Adrenal gland (tissue), 12 donors: ENCODE results near the gene SPR. TPM values are rescaled to one million over a fixed set of nuclear protein-coding genes. Genes with fewer than 3 reads are reported as not detected.

Source experiments
- DNase-seq, 7 donors: peaks; one replicate each; pipeline ENCODE4 v3.0.0-alpha.2; 2019 to 2020
- H3K27ac ChIP-seq, 5 donors: fragments of 200-600 bp; sonication (generic) in 4 of 5; 1 replicate in 3 of 5; 2 replicates in 2 of 5; pipeline versions ENCODE4 v1.5.1 to v1.8.0; 2016 to 2020; ENCODE audit warnings: mild to moderate bottlenecking in 1 of 5
- H3K27me3 ChIP-seq: fragments of 200-600 bp; 2 replicates; pipeline ENCODE4 v1.8.0; 2021
- H3K36me3 ChIP-seq, 2 donors: fragments of 200-600 bp; replicated peaks in 1 of 2; 1 replicate in 1 of 2; 2 replicates in 1 of 2; pipeline versions ENCODE4 v1.5.1 to v1.8.0; 2018 to 2022
- H3K4me1 ChIP-seq, 2 donors: fragments of 200-600 bp; replicated peaks in 1 of 2; 1 replicate in 1 of 2; 2 replicates in 1 of 2; pipeline versions ENCODE4 v1.5.1 to v1.8.0; 2018 to 2021
- H3K4me3 ChIP-seq, 4 donors: fragments of 200-600 bp; sonication (generic) in 3 of 4; one replicate each; pipeline ENCODE4 v1.5.1; 2016 to 2018
- H3K9me3 ChIP-seq, 3 donors: fragments of 200-600 bp; sonication (generic) in 1 of 3; replicated peaks in 1 of 3; 1 replicate in 2 of 3; 2 replicates in 1 of 3; pipeline versions ENCODE4 v1.5.1 to v1.8.0; 2016 to 2021
- POLR2A ChIP-seq, 2 donors: fragments of 450-650 bp; IDR thresholded peaks; one replicate each; pipeline ENCODE4 v1.6.1; 2017; ENCODE audit warnings: antibody characterized with exemption in 2 of 2, mild to moderate bottlenecking in 2 of 2, moderate library complexity in 1 of 2
- WGBS, 4 donors: extraction: QIAGEN DNeasy Blood & Tissue Kit in 2 of 4; methylation state at CpG; one replicate each; pipeline versions ENCODE4 v1.1.5 to v1.1.7; 2013 to 2017; 5-methylcytosine and 5-hydroxymethylcytosine counted together
- intact Hi-C, 2 donors: fragments of 100-400 bp; cut with DNase I; formaldehyde crosslinking; loops; one replicate each; pipeline versions ENCODE4 v1.14.1 to v1.15.0; 2022 to 2023
- polyA plus RNA-seq, 3 donors: library from polyadenylated mRNA; stranded (reverse); fragments of 200-250 nt in 2 of 3; fragments of 350-450 nt in 1 of 3; fragmentation: Illumina TruSeq in 1 of 3; extraction: RNeasy Lipid Tissue Mini Kit (QIAGEN cat#74804) in 1 of 3; gene quantifications; one replicate each; pipeline ENCODE4 v1.2.3, GENCODE V29; 2013 to 2014
- total RNA-seq, 9 donors: library from RNA; depleted of rRNA in 4 of 9; stranded (reverse); fragments of >200 nt in 4 of 9; fragments of 120-200 nt in 1 of 9; fragmentation: NEBNext Ultra II Directional in 1 of 9; extraction: Animal tissue kit (Norgen Biotek cat#: 25700) in 1 of 9; gene quantifications; one replicate each; pipeline versions ENCODE4 v1.1.0 to v1.2.4, GENCODE V29; 2013 to 2023
- TF ChIP-seq, protein P1 (sequence below), 6 experiments: fragments of 450-650 bp in 4 of 6; fragments of 200-600 bp in 2 of 6; sonication (generic) in 1 of 6; IDR thresholded peaks; 1 replicate in 5 of 6; 2 replicates in 1 of 6; pipeline versions ENCODE4 v1.5.1 to v1.8.0; 2016 to 2021; ENCODE audit warnings: antibody characterized with exemption in 6 of 6, mild to moderate bottlenecking in 2 of 6, moderate library complexity in 1 of 6
- donor health status: healthy with polysubstance abuse.
- donor health status: Bipolar disorder and iron deficiency.
- donor health status: DM: yes; HTN: yes; CAD: no.
- donor health status: DM: no; HTN: no; CAD: no.
- donor health status: DM: no; HTN: no; CAD: no.
- donor health status: DM: yes; HTN: yes; CAD: no.

SPR gene
- total and polyA plus RNA-seq, 12 donors, result 33.7 to 116 (median 67.3) TPM

DNA sequence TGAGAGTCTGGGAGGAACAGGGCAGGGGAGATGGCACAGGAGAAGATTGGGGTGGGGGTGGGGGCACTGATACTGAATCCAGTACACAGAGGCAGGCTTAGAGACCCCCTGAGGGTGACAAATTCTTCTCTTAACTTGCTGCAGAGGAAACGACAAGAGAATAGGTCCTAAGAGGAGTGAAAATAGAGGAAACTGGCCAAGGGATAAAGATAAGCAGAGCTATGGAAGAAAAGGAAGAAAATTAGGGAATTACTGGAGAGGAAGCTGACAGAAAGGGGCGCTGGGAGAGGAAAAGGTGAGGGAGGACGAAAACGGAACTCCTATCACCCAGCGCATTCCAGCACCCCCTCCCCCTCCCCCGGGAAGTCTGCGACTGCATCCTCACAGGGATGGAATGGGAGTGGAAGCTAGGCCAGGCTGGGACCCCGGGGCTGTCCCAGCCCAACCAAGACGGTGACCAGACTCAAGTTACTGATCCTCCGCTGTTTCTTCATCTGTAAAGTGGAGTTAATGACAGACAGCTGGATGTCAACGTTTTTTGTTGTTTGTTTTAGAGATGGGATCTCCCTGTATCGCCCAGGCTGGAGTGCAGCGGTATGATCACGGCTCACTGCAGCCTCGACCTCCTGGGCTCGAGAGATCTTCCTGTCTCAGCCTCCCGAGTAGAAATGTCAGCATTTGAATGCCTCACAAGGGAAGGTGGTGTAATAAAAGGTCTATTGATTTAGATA is 27.5 kb downstream of the SPR start:
- 6 to 13% (median 9%) methylated on average over 17 of the region's 17 CpGs for WGBS, 4 donors
- TF ChIP-seq, protein P1, sequence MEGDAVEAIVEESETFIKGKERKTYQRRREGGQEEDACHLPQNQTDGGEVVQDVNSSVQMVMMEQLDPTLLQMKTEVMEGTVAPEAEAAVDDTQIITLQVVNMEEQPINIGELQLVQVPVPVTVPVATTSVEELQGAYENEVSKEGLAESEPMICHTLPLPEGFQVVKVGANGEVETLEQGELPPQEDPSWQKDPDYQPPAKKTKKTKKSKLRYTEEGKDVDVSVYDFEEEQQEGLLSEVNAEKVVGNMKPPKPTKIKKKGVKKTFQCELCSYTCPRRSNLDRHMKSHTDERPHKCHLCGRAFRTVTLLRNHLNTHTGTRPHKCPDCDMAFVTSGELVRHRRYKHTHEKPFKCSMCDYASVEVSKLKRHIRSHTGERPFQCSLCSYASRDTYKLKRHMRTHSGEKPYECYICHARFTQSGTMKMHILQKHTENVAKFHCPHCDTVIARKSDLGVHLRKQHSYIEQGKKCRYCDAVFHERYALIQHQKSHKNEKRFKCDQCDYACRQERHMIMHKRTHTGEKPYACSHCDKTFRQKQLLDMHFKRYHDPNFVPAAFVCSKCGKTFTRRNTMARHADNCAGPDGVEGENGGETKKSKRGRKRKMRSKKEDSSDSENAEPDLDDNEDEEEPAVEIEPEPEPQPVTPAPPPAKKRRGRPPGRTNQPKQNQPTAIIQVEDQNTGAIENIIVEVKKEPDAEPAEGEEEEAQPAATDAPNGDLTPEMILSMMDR (IDR thresholded peaks at IDR 0.05), result no peak
- TF ChIP-seq POLR2A (IDR thresholded peaks at IDR 0.05), result no peak

DNA sequence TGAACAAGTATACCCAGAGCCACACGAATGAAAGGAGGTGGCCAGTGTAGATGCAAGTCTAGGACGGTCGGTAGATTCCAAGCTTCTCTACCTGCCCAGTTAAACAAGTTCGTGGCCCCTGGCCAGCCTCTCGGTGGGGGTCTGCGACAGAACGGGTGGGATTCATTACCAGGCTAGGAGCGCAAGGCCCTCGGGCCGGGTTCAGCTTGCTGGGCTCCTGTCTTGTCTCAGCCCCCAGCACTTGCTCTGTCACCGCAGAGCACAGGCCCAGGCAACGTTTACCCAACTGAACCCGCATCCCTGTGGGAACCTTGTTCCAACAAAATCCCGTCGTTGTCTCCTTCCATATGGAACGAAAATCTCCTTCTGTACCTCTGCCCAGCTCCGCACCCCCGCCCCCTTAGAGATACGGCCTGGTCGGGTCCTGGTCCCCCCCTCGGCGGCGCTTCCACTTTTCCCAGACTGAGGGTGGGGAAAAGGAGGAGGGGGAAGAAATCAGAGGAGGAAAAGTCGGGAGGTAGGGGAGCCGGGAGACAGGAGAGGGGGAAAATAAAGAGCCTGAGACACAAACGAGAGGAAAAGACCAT is 28.2 kb downstream of the SPR start:
- 4 to 6% (median 5%) methylated on average over 20 to 26 of the region's 26 CpGs for WGBS, 4 donors
- no peaks in the 10 kb centered on the region for H3K9me3 ChIP-seq
- peaks cover 27 to 43% of the 10 kb centered on the region in 2 donors for H3K4me1 ChIP-seq

More for the DNA sequence above, 27.5 kb downstream of the SPR start:
- DNase-seq, result peak in 2 of 7 donors; percentile 13 to 38
- intact Hi-C loops, result no loop called here
- Histone ChIP-seq H3K27me3 (peaks cover 98% of the 10 kb centered on the region), H3K4me1 (peaks cover 27 to 36% of the 10 kb centered on the region in 2 donors), H3K9me3 (no peaks in the 10 kb centered on the region), H3K27ac (no peak overlapping the region), H3K36me3 (no peaks in the 10 kb centered on the region), H3K4me3 (no peak overlapping the region)

DNA sequence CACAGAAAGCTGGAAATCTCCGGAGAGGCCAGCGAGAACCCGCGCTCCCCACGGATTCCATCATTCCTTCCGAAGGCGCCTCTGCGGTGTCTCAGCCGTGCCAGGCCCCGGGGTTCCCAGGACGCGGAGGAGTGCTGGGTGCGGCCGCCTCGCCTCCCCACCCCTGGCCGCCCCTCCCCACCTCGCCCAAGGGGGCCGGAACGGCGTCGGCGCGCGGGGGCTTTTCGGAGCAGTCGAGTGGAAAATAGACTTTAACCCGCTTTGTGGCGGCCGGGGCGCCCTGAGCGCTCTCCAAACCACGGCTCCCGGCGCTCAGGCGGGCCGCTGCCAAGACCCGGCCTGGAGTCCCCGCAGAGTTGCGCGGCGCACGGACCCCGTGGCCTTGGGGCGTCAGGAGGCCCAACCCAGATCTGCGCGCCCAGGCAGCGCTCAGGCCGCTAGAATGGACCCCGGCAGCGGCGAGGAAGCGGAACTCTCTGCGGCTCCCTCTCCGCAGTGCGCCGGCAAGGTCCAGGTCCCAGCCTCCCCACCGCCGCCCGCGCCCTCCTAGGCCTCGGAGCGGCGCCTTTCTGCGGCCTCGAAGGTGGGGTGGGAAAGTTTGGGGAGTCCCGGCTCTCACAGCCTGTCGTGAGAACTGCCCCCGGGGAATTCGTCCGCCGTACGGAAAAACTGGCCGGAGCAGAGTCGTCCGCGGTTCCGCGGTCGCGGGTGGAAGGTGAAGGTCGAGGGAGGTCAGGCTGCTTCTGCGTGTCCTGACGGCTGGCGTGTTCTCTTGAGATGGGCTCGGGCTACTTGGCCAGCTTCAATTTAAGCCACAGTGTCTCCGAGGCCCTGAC is 28.9 kb downstream of the SPR start:
- H3K36me3 ChIP-seq, result no peaks in the 10 kb centered on the region
- peaks cover 27 to 48% of the 10 kb centered on the region in 2 donors for H3K4me1 ChIP-seq
- DNase-seq, result peak in 4 of 7 donors; percentile 16 to 38 (median 28)
- H3K4me3 ChIP-seq, result peak overlapping the region in 1 of 4 donors; percentile 54
- H3K27me3 ChIP-seq, result peaks cover 98% of the 10 kb centered on the region
- intact Hi-C loops, result no loop called here
- TF ChIP-seq, protein P1 (IDR thresholded peaks at IDR 0.05), result no peak
- TF ChIP-seq POLR2A (IDR thresholded peaks at IDR 0.05), result no peak
- no peaks in the 10 kb centered on the region for H3K9me3 ChIP-seq
- WGBS, 4 donors, result 1 to 3% (median 2%) methylated on average over 10 to 86 of the region's 86 CpGs
- no peak overlapping the region for H3K27ac ChIP-seq

More for the DNA sequence above, 28.2 kb downstream of the SPR start:
- H3K27ac ChIP-seq, result no peak overlapping the region
- H3K4me3 ChIP-seq, result peak overlapping the region in 1 of 4 donors; percentile 54
- H3K27me3 ChIP-seq, result peaks cover 98% of the 10 kb centered on the region
- intact Hi-C loops, result no loop called here
- no peaks in the 10 kb centered on the region for H3K36me3 ChIP-seq
- TF ChIP-seq, protein P1 (IDR thresholded peaks at IDR 0.05), result no peak
- TF ChIP-seq POLR2A (IDR thresholded peaks at IDR 0.05), result no peak
- DNase-seq, result peak in 2 of 7 donors; percentile 13 to 18

DNA sequence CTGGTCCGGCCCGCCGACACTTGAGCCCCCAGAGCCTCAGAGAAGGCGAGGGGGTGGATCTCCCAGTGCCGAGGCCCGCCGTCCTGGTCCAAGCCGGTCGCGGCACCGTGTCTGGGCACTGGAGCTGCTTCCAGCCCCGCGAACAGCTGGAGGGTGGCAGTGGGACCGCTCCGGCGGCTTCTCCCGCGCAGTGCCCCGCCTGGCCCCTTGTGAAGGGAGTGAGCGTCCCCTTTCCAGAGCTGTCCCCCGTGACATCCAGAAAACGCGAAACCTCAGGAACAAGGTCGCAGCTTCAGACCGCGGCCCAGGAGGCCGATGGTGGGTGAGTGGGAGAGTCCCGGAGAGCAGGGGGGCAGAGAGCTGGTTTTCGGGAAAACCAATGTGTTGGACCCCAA is 29.5 kb downstream of the SPR start:
- H3K9me3 ChIP-seq, result no peaks in the 10 kb centered on the region
- TF ChIP-seq, protein P1 (IDR thresholded peaks at IDR 0.05), result no peak
- TF ChIP-seq POLR2A (IDR thresholded peaks at IDR 0.05), result no peak
- H3K27me3 ChIP-seq, result peaks cover 98% of the 10 kb centered on the region
- no peak overlapping the region for H3K27ac ChIP-seq
- intact Hi-C loops, result no loop called here
- WGBS, 4 donors, result 1 to 4% (median 2%) methylated on average over 10 to 29 of the region's 29 CpGs
- H3K36me3 ChIP-seq, result no peaks in the 10 kb centered on the region
- DNase-seq, result peak in 2 of 7 donors; percentile 15 to 37
- H3K4me1 ChIP-seq, result peaks cover 27 to 48% of the 10 kb centered on the region in 2 donors
- peak overlapping the region in 1 of 4 donors; percentile 54 for H3K4me3 ChIP-seq
